ENCODE measurements around the gene SLC12A4. TPM values are rescaled to one million over a fixed set of nuclear protein-coding genes. Genes with fewer than 3 reads are reported as not detected.
A peak's percentile ranks its signal among the peaks of the same experiment; 100 is the strongest.
"Not testable (repeated sequence)": the region's sequence is repeated elsewhere in the genome, so short reads cannot be mapped to it uniquely, and the experiment has no call there.

Gene SLC12A4
- 30.0 and 46.2 TPM in 2 replicates for total RNA-seq (2014; rRNA removed; shearing (Covaris generic))

DNA sequence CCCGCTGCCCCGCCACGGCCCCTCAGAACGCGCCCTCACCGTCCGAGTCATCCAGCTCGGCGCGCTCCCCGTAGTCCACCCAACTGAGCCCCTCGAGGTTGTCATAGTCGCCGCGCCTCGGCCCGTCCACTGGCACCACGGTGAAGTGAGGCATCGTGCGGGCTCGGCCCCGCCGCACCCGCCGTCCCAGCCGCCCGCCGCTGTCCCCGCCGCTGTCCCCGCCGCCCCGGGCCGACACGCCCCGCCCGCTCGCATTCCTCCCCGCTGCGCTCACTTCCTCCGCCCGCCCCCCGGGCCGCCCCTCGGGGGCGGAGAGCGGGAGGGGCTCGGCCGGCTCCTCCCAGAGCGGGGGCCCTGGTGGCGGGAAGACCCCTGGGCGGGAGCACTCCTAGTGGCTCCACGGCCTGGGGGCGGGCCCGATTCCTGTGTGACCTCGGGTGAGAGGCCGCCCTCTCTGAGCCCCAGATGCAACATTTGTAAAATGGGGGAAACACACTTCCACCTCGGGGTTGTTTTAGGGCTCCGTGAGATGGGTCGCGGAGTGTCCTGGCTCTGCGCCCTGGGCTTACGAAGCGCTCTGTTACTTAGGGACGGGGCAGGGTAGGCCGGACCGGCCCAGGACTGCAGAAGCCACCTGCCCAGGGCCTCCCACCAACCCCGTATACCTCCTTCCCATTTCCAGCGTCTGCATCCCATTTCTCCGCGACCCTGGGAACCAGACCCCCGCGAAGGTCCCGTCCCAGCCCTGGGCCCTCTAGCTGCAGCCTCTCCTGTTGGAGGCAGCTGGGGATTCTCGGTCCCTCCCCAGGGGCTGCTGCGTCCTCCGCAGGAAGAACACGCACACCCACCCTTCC is at the start of gene SLC12A4:
SLC12A4 (minus strand) TSS at position 238 of the 854 bp plus-strand sequence; CDS start at position 154, 84 bp downstream.
- in situ Hi-C loops (cut with HindIII; ENCODE audit: low sequenced_read_pairs): no loop called here
- peak; percentile 28 for DNase-seq (ENCODE audit: low spot score)

DNA sequence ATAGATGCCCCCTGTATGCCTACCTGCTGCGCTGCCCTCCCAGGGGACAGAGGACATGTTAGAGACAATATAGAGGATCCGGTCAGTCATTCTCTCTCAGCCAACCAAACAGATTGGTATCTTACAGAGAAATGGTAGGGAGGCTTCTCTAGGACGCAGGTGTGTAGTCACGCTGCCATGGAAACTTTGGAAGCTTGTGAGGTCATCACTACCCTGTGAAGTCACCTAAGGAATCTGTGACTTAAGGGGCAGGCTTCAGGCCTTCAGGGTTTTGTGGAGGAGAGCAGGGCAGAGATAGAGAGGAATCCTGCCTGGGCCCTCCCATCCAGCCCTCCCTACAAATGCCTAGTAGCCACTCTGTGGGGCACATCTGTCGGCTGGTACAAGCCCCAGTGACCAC is 47.2 kb upstream of the SLC12A4 start, which contains the start of gene DPEP2NB:
DPEP2NB (minus strand) TSS at position 231 of the 400 bp plus-strand sequence; CDS start at position 90, 141 bp downstream.
- in situ Hi-C loops (cut with HindIII; ENCODE audit: low sequenced_read_pairs): no loop called here
- no peak for DNase-seq (ENCODE audit: low spot score)

DNA sequence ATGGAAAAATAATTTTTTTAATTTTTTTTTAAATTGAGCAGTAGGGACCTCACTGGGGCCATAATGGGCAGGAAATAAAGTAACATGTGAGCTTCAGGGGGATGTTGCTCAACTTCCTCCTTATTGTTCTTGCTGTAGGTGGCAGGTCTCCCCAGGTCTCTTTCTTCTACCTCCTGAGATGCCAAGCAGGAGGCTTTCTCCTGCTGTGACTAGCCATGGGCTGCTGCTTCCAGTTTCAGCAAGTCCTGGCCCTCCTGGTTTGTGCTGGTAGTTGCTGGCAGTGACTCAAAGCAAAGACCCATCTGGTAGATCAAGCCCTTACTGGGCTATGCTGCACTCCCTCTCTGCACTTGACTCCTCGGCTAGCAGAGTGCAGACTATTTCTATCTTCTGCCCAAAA is 45.0 kb upstream of the SLC12A4 start:
- DNase-seq (ENCODE audit: low spot score): no peak
- in situ Hi-C loops (cut with HindIII; ENCODE audit: low sequenced_read_pairs): no loop called here

DNA sequence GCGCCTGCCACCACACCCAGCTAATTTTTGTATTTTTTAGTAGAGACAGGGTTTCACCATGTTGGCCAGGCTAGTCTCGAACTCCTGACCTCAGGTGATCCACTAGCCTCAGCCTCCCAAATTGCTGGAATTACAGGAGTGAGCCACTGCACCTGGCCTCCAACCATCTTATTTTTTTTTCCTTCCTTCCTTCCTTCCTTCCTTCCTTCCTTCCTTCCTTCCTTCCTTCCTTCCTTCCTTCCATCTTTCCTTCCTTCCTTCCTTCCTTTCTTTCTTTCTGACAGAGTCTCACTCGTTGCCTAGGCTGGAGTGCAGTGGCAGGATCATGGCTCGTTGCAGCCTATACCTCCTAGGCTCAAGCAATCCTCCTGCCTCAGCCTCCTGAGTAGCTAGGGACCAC is 41.4 kb upstream of the SLC12A4 start:
- in situ Hi-C loops (cut with HindIII; ENCODE audit: low sequenced_read_pairs); DNase-seq (ENCODE audit: low spot score): not testable (repeated sequence)

DNA sequence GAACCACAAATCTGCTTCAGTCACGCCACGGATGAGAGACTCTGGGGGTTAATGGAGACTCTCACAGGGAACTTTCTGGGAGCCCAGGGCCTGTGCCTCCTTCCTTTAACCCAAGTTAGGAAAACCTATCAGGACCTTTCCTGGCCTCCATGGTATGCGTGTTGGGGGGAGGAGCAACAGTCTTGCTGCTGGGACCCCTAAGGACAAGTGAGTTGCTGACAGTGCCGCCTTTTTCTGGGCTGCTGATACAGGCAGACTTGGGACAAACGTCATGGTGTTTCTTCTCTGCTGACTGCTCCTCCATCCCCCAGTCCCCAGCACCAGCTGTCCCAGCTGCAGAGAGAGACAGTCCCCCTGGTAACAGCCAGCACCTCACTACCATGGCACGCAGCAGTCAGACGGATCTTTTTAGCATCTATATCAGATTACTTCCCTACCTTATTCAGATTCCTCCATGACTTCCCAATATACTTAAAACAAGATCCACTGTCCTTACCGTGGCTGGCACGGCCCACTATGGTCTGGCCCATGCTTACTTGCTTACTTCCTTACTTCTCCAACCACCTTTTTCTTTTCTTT is 40.8 kb upstream of the SLC12A4 start:
- in situ Hi-C loops (cut with HindIII; ENCODE audit: low sequenced_read_pairs): no loop called here
- no peak for DNase-seq (ENCODE audit: low spot score)

DNA sequence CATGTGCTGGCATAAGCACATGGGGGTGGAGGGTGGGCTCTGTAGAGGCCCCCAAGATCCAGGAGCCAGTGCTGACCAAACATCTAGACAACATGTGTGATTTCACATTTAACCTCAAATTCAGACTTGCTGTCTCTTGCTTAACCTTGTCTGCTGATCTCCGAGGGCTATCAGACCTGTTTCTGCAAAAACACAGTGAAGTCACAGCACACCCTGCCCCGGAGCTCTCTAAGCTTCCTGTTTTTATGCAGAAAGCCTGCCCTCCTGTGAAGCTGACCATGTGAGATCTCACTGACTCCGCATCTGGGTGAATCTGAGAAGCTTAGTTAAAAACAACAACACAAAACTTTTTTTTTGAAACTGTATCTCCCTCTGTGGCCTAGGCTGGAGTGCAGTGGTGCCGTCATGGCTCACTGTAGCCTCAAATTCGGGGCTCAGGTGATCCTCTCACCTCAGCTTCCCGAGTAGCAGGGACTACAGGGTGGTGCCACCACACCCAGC is 37.4 kb upstream of the SLC12A4 start:
- in situ Hi-C loops (cut with HindIII; ENCODE audit: low sequenced_read_pairs): no loop called here
- no peak for DNase-seq (ENCODE audit: low spot score)

DNA sequence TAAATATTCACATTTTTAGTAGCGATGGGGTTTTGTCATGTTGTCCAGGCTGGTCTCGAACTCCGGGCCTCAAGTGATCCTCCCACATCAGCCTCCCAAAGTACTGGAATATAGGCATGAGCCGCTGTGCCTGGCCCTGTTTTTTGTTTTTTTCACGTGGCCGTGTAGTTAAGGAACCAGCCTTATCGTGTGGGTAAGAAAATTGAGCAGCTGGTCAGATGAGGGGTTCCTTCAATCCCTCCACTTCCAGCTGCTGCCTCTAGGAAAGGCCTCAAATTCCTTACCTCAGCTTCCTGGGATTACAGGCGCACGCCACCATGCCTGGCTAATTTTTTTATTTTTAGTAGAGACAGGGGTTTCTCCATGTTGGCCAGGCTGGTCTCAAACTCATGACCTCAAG is 36.8 kb upstream of the SLC12A4 start:
- DNase-seq (ENCODE audit: low spot score): no peak
- in situ Hi-C loops (cut with HindIII; ENCODE audit: low sequenced_read_pairs): no loop called here

DNA sequence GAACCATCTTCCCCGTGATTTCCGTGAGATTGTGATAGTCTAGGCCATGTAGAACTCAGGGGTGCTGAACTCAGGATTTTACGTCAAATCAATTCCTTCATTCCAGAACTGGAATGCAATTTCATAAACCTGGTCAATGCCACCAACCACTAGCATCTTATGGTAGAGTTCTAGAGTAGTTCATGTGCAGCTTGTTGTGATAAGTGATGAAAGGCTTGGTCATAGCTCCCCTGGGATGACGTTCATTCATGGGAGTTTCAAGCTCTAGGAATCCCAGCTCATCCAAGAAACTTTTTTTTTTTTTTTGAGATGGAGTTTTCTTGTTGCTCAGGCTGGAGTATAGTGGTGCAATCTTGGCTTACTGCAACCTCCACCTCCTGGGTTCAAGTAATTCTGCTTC is 34.6 kb upstream of the SLC12A4 start:
- no peak for DNase-seq (ENCODE audit: low spot score)
- in situ Hi-C loops (cut with HindIII; ENCODE audit: low sequenced_read_pairs): no loop called here

DNA sequence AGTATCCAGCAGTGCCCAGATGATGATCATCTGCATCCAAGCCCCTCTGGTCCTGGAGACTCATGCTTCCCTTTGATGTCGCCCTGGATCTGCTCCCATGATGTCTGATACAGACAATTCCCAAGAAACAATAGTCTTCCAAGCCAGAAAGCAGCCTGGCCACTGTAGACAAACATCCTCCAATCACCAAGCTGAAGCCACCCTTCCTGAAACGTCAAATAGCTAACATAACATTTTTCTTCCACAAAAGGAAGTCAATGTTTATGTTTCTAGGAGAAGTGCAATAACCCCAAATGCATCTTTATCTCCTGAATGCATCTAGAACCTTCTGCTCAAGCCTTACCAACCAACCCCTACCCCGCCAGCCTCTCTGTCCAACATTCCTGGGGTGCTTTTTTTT is 32.0 kb upstream of the SLC12A4 start:
- no peak for DNase-seq (ENCODE audit: low spot score)
- in situ Hi-C loops (cut with HindIII; ENCODE audit: low sequenced_read_pairs): no loop called here

DNA sequence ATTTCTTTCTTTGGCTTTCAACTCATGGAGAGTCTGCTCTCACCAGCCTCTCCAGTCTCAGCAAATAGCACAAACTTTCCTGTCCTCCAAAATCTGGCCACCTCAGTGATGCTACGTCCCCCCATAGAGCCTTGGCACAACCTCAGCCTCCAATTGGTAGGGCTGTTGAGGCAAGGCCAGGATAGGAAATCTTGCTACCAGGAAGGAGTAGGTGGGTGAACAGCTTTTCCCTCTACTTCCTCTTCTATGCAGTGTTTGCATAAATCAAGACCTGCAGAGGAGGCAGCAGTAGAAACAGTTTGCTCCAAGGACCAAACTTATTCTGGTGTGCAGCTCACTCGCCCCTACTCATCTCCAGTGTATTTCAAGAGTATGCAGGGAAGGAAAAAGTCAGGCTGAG is 31.5 kb upstream of the SLC12A4 start:
- in situ Hi-C loops (cut with HindIII; ENCODE audit: low sequenced_read_pairs): no loop called here
- no peak for DNase-seq (ENCODE audit: low spot score)

DNA sequence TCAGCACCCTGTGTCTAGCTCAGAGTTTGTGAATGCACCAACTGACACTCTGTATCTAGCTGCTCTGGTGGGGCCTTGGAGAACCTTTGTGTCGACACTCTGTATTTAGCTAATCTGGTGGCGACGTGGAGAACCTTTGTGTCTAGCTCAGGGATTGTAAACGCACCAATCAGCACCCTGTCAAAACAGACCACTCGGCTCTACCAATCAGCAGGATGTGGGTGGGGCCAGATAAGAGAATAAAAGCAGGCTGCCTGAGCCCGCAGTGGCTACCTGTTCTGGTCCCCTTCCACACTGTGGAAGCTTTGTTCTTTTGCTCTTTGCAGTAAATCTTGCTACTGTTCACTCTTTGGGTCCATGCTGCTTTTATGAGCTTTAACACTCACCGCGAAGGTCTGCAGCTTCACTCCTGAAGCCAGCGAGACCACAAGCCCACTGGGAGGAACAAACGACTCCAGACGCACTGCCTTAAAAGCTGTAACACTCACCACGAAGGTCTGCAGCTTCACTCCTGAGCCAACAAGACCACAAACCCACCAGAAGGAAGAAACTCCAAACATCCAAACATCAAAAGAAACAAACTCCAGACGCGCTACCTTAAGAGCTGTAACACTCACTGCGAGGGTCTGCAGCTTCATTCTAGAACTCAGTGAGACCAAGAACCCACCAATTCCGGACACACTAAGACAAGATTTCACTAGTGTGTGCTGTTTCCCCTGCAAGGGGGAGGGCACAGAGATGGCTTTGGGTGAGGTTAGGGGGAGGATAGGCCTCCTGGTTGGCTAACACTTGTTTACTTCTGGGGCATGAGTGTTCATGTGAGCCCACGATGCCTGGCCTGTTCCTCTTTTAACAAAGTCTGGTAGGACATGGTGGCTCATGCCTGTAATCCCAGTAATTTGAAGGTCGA is 30.6 kb upstream of the SLC12A4 start, which contains the start of gene DPEP2:
DPEP2 (minus strand) TSS at position 706 of the 910 bp plus-strand sequence. CDS start 6,272 bp downstream, outside the sequence.
- DNase-seq (ENCODE audit: low spot score): not testable (repeated sequence)

DNA sequence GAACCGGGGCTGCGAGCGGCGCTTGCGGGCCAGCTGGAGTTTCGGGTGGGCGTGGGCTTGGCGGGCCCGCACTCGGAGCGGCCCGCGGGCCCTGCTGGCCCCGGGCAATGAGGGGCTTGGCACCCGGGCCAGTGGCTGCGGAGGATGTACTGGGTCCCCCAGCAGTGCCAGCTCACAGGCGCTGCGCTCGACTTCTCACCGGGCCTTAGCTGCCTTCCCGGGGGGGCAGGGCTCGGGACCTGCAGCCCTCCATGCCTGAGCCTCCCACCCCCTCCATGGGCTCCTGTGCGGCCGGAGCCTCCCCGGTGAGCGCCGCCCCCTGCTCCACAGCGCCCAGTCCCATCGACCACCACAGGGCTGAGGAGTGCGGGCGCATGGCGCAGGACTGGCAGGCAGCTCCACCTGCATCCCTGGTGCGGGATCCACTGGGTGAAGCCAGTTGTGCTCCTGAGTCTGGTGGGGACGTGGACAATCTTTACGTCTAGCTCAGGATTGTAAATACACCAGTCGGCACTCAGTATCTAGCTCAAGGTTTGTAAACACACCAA is 29.9 kb upstream of the SLC12A4 start:
- in situ Hi-C loops (cut with HindIII; ENCODE audit: low sequenced_read_pairs): not testable (repeated sequence)

More for the DNA sequence above, 30.6 kb upstream of the SLC12A4 start, which contains the start of gene DPEP2:
- in situ Hi-C loops (cut with HindIII; ENCODE audit: low sequenced_read_pairs): not testable (repeated sequence)

DNA sequence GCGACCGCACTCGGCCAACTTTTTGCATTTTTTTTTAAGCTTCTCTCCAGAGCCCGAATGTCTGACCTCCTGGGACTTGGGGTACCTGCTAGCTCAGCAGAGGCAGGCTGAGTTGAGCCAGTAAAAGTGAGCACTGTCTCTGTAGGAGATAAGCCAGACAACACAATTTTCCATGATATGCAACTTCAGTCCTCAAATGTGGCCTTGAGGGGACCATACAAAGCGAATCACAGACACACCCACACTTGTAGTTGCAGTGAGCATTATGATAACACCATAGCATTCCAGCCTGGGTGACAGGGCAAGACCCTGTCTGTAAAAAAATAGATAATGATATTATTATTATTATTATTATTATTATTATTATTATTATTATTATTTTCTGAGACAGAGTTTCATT is 28.2 kb upstream of the SLC12A4 start:
- DNase-seq (ENCODE audit: low spot score): no peak
- in situ Hi-C loops (cut with HindIII; ENCODE audit: low sequenced_read_pairs): no loop called here

More for the DNA sequence above, 29.9 kb upstream of the SLC12A4 start:
- not testable (repeated sequence) for DNase-seq (ENCODE audit: low spot score)

DNA sequence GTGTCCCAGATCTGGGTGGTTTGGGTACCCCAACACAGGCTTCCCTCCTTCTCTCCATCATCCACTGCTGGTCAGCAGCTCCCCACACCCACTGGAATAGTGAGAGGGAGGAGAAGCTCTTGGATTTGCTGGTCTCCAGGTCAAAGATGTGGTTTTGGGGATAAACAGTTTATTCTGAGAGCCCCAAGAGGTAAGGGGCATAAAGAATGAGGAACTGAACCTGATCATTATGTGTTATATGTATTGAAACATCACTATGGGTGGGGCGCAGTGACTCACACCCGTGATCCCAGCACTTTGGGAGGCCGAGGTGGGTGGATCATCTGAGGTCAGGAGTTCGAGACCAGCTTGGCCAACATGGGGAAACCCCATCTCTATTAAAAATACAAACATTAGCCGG is 27.0 kb upstream of the SLC12A4 start:
- DNase-seq (ENCODE audit: low spot score): no peak
- in situ Hi-C loops (cut with HindIII; ENCODE audit: low sequenced_read_pairs): no loop called here

DNA sequence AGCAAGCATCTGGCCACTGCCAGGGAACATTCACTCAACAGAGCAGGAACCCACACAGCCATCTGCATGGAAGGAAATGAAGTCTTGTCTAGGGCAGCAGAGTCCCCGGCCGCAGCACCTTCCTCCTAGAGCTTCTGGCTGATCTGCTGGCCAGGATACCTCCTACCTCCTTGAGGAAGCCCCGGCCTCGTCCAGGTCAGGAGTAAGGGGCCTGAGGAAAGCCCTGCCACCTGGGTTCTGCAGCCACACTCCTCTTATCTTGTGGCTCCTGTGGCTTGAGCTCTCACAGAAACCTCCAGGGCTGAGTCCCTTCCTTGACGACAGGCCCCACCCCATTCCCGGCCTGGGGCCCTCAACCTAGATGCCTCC is 25.6 kb upstream of the SLC12A4 start:
- in situ Hi-C loops (cut with HindIII; ENCODE audit: low sequenced_read_pairs): not testable (repeated sequence)

DNA sequence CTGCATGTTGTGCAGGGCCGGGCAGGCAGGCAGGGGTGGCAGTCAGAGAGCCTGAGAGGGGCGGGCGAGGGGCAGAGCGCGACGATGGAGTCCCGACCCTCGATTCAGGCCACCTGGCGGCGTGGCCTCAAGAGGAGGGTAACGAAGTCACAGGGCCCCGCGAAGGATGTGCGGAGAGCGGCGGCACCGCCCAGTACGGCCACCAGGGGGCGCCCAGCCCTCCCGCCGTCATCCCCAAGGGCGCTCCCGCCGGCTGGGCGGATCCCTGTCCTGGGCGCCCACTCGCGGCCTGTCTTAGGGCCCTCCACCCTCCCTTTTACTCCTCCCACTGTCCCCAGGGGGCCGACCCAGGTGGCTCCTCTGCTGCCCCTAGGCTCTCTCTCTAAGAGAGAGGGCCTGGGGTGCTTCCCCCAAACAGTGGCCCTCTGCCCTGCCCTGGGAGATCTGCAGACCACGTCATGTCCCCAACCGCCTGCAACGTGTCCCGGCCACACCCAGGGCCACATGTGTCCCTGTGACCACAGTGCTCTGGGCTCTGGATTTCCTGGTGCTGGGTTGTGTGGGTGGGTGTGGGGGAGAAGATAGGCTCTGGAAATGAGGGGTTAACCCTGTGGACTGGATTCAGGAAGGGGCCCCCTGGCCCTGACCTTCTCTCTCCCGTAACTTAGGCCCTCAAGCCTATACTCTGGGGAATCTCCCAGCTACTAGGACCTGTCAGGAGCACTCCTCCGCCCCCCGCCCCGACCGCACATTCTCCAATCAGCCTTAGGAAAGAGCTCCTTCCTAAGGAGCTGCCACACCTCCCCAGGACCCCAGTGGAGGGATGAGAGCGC is 25.0 kb upstream of the SLC12A4 start:
- in situ Hi-C loops (cut with HindIII; ENCODE audit: low sequenced_read_pairs): no loop called here
- peak; percentile 50 for DNase-seq (ENCODE audit: low spot score)

More for the DNA sequence above, 25.6 kb upstream of the SLC12A4 start:
- DNase-seq (ENCODE audit: low spot score): not testable (repeated sequence)

DNA sequence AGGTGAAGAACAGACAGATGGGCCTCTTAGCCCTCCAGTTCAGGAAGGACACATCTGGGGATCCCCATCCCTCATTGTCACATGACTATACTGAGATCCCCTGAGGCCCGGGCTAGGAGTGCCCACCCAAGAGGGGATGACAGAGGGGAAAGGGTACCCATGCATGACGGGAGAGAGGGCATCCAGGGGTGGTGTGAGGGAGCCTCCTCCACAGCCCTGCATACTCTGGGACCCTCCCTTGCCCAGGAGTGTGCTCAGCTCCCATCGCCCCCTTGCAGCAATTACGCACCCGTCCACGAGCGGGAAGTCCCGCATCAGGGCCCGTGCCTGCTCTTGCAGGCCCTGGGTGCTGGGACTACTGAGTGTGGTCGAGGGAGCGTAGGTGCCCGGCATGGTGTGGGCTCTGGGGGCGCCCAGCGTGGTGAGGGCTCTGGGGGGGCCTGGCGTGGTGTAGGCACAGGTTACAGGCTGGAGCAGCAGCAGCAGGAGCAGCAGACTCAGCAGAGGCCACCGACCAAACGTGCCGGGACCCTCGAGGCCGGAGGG is 24.3 kb upstream of the SLC12A4 start:
- in situ Hi-C loops (cut with HindIII; ENCODE audit: low sequenced_read_pairs): no loop called here
- DNase-seq (ENCODE audit: low spot score): no peak

DNA sequence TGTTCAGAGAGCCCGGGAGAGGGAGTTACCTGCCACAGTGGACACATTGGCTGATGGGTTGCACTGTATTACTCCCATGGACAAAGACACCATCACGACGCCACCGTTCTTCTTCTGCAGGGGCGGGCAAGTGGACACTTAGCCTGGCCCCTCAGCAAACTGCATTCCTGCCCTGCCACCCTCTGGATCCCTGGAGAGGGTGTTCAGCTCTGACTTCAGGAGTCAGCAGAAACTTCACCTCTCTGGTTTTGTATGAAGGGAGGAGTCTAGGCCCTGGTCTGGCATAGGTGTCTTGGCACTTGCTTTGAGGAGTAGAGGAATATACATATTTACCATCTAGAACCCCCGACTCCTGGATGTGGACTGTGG is 21.6 kb upstream of the SLC12A4 start:
- in situ Hi-C loops (cut with HindIII; ENCODE audit: low sequenced_read_pairs): no loop called here

More for the DNA sequence above, 21.6 kb upstream of the SLC12A4 start:
- DNase-seq (ENCODE audit: low spot score): no peak
